Right lobe of liver (tissue), 4 donors: ENCODE results near the gene SLC25A13.

Experiments used
- CTCF ChIP-seq, 4 donors: fragments of 200-600 bp in 3 of 4; fragments of 450-650 bp in 1 of 4; IDR thresholded peaks; one replicate each; pipeline versions ENCODE4 v1.5.1 to v1.8.0; 2016 to 2022; ENCODE audit warnings: antibody characterized with exemption in 4 of 4, mild to moderate bottlenecking in 2 of 4
- POLR2A ChIP-seq: fragments of 450-650 bp; IDR thresholded peaks from one replicate; pipeline ENCODE4 v1.6.1; 2017; ENCODE audit warnings: antibody characterized with exemption, mild to moderate bottlenecking
- donor health status: DM: no; HTN: no; CAD: no.
- donor health status: DM: no; HTN: no; CAD: no.
- donor health status: DM: no; HTN: yes; CAD: no.

GRCh38 chr7:96287132-96287531 is 34.8 kb downstream of the SLC25A13 start:
- TF ChIP-seq CTCF (IDR thresholded peaks at IDR 0.05) (no peak), POLR2A (no peak)
